NCI-H2196 (cell line): ENCODE data around the gene APOD.
"Not testable (repeated sequence)": the region's sequence is repeated elsewhere in the genome, so short reads cannot be mapped to it uniquely, and the experiment has no call there.

ENCODE experiments used
- DNase-seq: peaks from one replicate; lab custom pipeline; 2025; ENCODE audit not compliant: unreplicated experiment; lab: John Stamatoyannopoulos, UW

Gene APOD

GRCh38 chr3:195583831-195584542 is at the start of gene APOD:
APOD (minus strand) TSS chr3:195583940; CDS start chr3:195579461, 4,479 bp downstream.
- peak; percentile 47 for DNase-seq

- DNase-seq: not testable (repeated sequence)
Observed at GRCh38 chr3:195633351-195633750, 49.6 kb upstream of the APOD start.

GRCh38 chr3:195632501-195633185 is 48.9 kb upstream of the APOD start:
- DNase-seq: not testable (repeated sequence)

DNA sequence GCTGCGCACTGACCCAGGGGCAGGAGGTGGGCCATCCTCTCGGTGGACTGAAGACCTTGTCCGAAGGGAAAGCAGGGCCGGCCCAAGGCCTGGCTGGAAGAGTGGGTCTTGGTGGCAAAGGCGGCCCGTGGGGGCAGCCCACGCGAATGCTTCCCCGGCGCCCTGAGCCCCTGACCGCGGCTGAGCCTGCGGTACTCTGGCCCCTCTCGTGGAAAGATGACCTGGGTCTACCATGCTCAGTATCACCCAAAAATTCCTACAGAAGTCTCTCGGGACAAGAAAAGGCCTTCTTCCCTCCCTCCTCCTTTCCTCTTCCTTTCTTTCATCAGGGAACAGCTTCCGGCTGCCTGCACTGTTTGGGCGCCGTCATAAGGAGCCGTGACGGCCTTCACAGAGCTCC is 48.3 kb upstream of the APOD start:
- DNase-seq: not testable (repeated sequence)

DNA sequence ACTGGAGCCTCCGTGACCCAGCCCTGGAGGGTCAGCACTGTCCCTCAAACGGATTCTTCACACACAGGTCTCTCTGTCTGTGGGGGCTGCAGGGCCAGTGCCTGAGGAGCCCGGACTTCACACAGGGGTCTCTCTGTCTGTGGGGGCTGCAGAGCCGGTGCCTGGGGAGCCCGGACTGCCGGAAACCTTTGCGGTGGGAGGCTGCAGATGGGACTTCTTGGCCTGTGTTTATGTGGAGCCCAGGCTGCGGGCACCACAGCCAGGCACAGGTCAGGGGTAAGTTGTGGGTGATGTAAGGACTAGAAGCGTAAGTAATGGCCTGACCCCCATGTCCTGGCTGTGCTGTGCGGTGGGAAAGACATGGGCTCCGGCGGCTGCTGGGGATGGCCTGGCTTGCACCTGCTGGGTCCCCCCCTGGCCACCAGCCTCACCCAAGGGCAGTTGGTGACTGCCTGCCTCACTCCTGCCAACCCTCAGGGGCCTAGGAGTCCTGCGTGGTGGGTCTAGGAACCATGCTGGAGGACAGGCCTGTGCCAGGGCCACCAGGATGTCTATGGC is 47.3 kb upstream of the APOD start:
- not testable (repeated sequence) for DNase-seq

GRCh38 chr3:195630086-195630917 is 46.6 kb upstream of the APOD start:
- DNase-seq: not testable (repeated sequence)

GRCh38 chr3:195629682-195630081 is 45.9 kb upstream of the APOD start:
- not testable (repeated sequence) for DNase-seq

DNA sequence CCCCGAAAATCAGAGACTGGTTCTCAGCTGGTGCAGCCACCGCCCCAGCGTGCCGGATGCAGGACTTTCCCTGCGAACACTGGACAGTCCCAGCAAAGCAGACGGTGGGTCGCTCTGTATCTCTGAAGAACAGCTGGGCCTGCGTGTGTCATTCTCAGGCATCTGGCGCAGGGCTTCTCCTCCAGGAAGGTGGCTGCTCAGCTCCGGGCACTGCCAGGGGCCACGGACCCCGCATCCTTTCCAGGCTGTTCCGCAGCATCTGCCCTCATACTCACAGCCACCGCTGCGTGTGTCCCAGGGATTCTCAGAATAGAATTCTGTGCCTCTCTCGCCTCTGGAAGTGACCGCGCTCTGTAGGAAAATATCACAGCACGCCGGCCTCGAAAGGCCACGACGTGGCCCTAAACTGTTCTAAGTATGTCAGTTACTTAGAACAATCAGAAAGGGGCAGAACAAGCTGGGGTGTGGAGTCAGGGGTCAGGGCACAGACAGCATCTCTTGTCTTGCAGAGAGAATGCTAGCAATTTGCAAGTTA is 44.7 kb upstream of the APOD start:
- not testable (repeated sequence) for DNase-seq

- DNase-seq: not testable (repeated sequence)
Observed at GRCh38 chr3:195627515-195628385, 44.0 kb upstream of the APOD start.

- not testable (repeated sequence) for DNase-seq
Observed at GRCh38 chr3:195624603-195625560, 41.1 kb upstream of the APOD start.

DNA sequence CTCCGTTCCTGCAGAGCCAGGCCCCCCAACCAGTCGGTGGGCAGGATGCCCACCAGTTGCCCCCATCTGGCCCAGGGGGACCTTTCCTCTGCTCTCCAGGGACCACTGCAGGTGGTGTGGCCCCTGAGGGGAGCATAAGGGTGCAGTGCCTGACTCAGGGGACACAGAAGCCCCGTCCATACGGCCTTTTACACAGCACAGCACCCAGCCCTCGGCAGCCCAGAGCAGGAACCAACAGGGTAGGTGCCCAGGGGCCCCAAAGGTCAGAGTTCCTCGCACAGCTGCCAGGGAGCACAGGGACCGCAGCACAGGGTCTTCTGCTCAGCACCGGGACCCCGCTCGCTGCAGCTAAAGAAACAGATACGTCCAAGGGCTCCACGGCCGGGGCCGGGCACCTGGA is 40.4 kb upstream of the APOD start:
- DNase-seq: not testable (repeated sequence)

- not testable (repeated sequence) for DNase-seq
Observed at GRCh38 chr3:195623217-195623965, 39.7 kb upstream of the APOD start.

- DNase-seq: not testable (repeated sequence)
Observed at GRCh38 chr3:195622523-195623170, 38.9 kb upstream of the APOD start.

- not testable (repeated sequence) for DNase-seq
Observed at GRCh38 chr3:195622012-195622411, 38.3 kb upstream of the APOD start.

GRCh38 chr3:195621095-195621494 is 37.4 kb upstream of the APOD start:
- not testable (repeated sequence) for DNase-seq

DNA sequence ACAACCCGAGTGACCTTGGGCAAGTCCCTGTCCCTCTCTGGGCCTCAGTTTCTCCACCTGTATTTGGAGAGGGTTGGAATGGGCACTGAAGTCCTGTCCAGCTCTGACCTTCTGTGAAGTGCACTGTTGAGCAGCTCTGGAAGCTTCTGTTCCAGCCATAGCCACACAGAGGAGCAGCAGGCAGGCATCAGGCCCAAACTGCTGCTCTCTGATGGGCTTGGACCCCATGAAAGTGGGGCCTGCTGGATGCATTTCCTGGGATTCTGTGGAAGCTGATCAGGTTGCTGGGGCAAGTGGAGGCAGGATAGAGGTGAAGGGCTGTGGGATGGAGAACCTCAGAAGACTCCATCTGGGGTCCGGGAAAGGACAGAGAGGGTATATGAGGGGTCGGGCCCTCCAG is 36.7 kb upstream of the APOD start:
- not testable (repeated sequence) for DNase-seq

- DNase-seq: not testable (repeated sequence)
Observed at GRCh38 chr3:195619591-195620369, 36.0 kb upstream of the APOD start.
